K562 (cell line): ENCODE data around the gene IBTK. TPM values are rescaled to one million over a fixed set of nuclear protein-coding genes. Genes with fewer than 3 reads are reported as not detected.
"Not testable (repeated sequence)": the region's sequence is repeated elsewhere in the genome, so short reads cannot be mapped to it uniquely, and the experiment has no call there.

ENCODE experiments used
- ATAC-seq: fragments of 200-7000 bp; cut with Tn5 transposase; 3 replicates; pipeline ENCODE4 v1.9.1; 2020; ENCODE audit warnings: moderate library complexity
- BruUV-seq: library from RNA; stranded (reverse); fragments of 400-500 nt; replicated peaks from 2 replicates; lab custom pipeline; 2021; lab: Mats Ljungman, UMichigan
- CTCF ChIA-PET: fragments of 300-600 bp; formaldehyde crosslinking; extraction: SDS; loops from one replicate; lab custom pipeline; 2021; ENCODE audit warnings: low intra/inter-chr PET ratio; lab: Yijun Ruan, JAX
- POLR2A ChIA-PET: fragments of 300-600, 350-650 bp; sonication (Branson Sonifier 250); formaldehyde crosslinking; extraction: SDS; loops from one replicate; lab custom pipeline; 2021; ENCODE audit warnings: antibody characterized with exemption, inconsistent platforms; lab: Yijun Ruan, JAX
- DNase-seq, 4 experiments: peaks; one replicate each; pipeline versions ENCODE4 v3.0.0 to v3.0.0-alpha.2; 2011 to 2018; ENCODE audit warnings: low spot score in 3 of 4, mixed read lengths in 3 of 4; ENCODE audit errors: extremely low read depth in 1 of 4
- FAIRE-seq: peaks from 2 replicates; lab custom pipeline; 2011; peaks lifted over from hg19 to GRCh38; lab: Jason Lieb, UNC
- H2AFZ ChIP-seq: 2 replicates; pipeline ENCODE4 v1.6.0; 2011; ENCODE audit warnings: low read depth, low read length, control low read depth, inconsistent platforms
- H3K27ac ChIP-seq: fragments of 200-600 bp; 3 replicates; pipeline ENCODE4 v1.8.0; 2011; ENCODE audit warnings: low read depth, mild to moderate bottlenecking, control low read depth, inconsistent platforms, low read length, moderate library complexity, mixed read lengths; ENCODE audit errors: extremely low read depth
- H3K27me3 ChIP-seq, 2 experiments: fragments of 300-600 bp in 1 of 2; 2 replicates in 1 of 2; 3 replicates in 1 of 2; pipeline versions ENCODE4 v1.6.0 to v1.8.0; 2011; ENCODE audit warnings: inconsistent platforms in 2 of 2, low read length in 2 of 2, mild to moderate bottlenecking in 1 of 2, mixed read lengths in 1 of 2, moderate library complexity in 1 of 2; ENCODE audit not compliant: control insufficient read depth in 2 of 2, insufficient read depth in 2 of 2
- H3K36me3 ChIP-seq: fragments of 300-600 bp; 3 replicates; pipeline ENCODE4 v1.8.0; 2011; ENCODE audit warnings: mild to moderate bottlenecking, low read length, inconsistent platforms; ENCODE audit not compliant: control insufficient read depth, insufficient read depth
- H3K4me1 ChIP-seq, 2 experiments: fragments of 200-600 bp in 1 of 2; replicated peaks in 1 of 2; 2 replicates in 1 of 2; 3 replicates in 1 of 2; pipeline versions ENCODE4 v1.5.1 to v1.8.0; 2011; ENCODE audit warnings: inconsistent platforms in 2 of 2, low read length in 2 of 2, mild to moderate bottlenecking in 1 of 2, mixed read lengths in 1 of 2, moderate library complexity in 1 of 2; ENCODE audit not compliant: control insufficient read depth in 2 of 2, insufficient read depth in 2 of 2
- H3K4me2 ChIP-seq: 2 replicates; pipeline ENCODE4 v1.6.1; 2011; ENCODE audit warnings: low read length, control low read depth, inconsistent platforms, mixed read lengths; ENCODE audit not compliant: insufficient read depth
- H3K4me3 ChIP-seq: fragments of 200-600 bp; sonication (generic), shearing (Covaris generic); 2 replicates; pipeline ENCODE4 v1.5.1; 2016; ENCODE audit warnings: control low read depth, inconsistent platforms
- H3K79me2 ChIP-seq: fragments of 200-600 bp; 3 replicates; pipeline ENCODE4 v1.8.0; 2011; ENCODE audit warnings: low read length, inconsistent platforms; ENCODE audit not compliant: control insufficient read depth, insufficient read depth
- H3K9ac ChIP-seq, 2 experiments: 2 replicates each; pipeline versions ENCODE4 v1.6.0 to v1.6.1; 2011; ENCODE audit warnings: low read depth in 2 of 2, low read length in 2 of 2, control low read depth in 1 of 2, inconsistent platforms in 1 of 2, mild to moderate bottlenecking in 1 of 2, mixed read lengths in 1 of 2; ENCODE audit not compliant: insufficient read depth in 1 of 2
- H3K9me1 ChIP-seq: one replicate; pipeline ENCODE4 v1.6.0; 2011; ENCODE audit warnings: inconsistent platforms, mild to moderate bottlenecking, low read length, moderate library complexity; ENCODE audit not compliant: control insufficient read depth, insufficient read depth
- H3K9me3 ChIP-seq: replicated peaks from 2 replicates; pipeline ENCODE4 v1.5.1; 2011; ENCODE audit warnings: low read depth, low read length, inconsistent platforms; ENCODE audit not compliant: control insufficient read depth, insufficient read depth
- H4K20me1 ChIP-seq: replicated peaks from 2 replicates; pipeline ENCODE4 v1.6.1; 2011; ENCODE audit warnings: low read length, inconsistent platforms, mixed read lengths; ENCODE audit not compliant: control insufficient read depth, insufficient read depth
- BCL6 ChIP-seq: fragments of 250-450 bp; sonication (Bioruptor Pico); IDR thresholded peaks from 2 replicates; pipeline ENCODE4 v1.4.0; 2020
- WGBS: fragments of 100-300 bp; shearing (Covaris generic); methylation state at CpG from one replicate; pipeline ENCODE4 v1.1.6; 2016; ENCODE audit warnings: low coverage, mixed read lengths; ENCODE audit not compliant: insufficient coverage; ENCODE audit errors: missing lambda C conversion rate; 5-methylcytosine and 5-hydroxymethylcytosine counted together
- in situ Hi-C: fragments of 300-500 bp; cut with MboI; formaldehyde crosslinking; loops from 4 replicates; pipeline ENCODE4 v1.15.0; 2018; ENCODE audit warnings: inconsistent platforms, mixed read lengths
- intact Hi-C: fragments of 100-400 bp; cut with micrococcal nuclease; formaldehyde crosslinking; loops from 2 replicates; pipeline ENCODE4 v1.14.2; 2022
- polyA plus RNA-seq, 8 experiments: library from polyadenylated mRNA; depleted of rRNA in 4 of 8; stranded (reverse) in 5 of 8; unstranded in 3 of 8; fragments of >200 nt; fragmentation: Nextera tagmentation in 2 of 8; fragmentation: Illumina TruSeq in 1 of 8; extraction: Ambion mirVana in 2 of 8; extraction: Trizol in 1 of 8; gene quantifications; 2 replicates each; pipeline versions ENCODE4 v1.2.1 to v1.2.3, GENCODE V29; 2011 to 2014; ENCODE audit warnings: inconsistent platforms in 1 of 8, missing spikeins in 1 of 8
- total RNA-seq, 7 experiments: library from RNA; depleted of rRNA in 6 of 7; stranded (reverse); fragments of >200 nt in 6 of 7; fragmentation: Illumina TruSeq in 2 of 7; extraction: Trizol in 2 of 7; gene quantifications; 2 replicates each; pipeline versions ENCODE4 v1.2.1 to v1.2.3, GENCODE V29; 2011 to 2021; ENCODE audit warnings: low replicate concordance in 1 of 7

Gene IBTK
- total and polyA plus RNA-seq, 9 of the 15 experiments (the other 6 are each of a cell fraction or from before 2014, with no cell fraction given), result 13.2 to 36.4 (median 21.8) TPM

DNA sequence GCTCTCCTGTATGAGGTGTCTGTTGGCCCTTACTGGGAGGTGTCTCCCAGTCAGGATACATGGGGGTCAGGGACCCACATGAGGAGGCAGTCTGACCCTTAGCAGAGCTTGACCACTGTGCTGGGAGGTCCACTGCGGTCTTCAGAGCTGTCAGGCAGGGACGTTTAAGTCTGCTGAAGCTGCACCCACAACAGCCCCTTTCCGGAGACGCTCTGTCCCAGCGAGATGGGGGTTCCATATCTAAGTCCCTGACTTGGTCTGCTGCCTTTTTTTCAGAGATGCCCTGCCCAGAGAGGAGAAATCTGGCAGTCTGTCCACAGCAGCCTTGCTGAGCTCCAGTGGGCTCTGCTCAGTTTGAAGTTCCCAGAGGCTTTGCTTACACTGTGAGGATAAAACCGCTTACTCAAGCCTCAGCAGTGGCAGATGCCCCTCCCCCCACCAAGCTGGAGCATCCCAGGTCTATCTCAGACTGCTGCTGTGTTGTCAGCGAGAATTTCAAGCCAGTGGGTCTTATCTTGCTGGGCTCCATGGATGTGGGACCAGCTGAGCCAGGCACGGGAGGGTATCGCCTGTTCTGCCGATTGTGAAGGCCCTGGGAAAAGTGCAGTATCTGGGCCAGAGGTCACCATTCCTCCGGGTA lies 36.3 kb upstream of the IBTK start:
- intact Hi-C loops, result no loop called here
- ATAC-seq, result no peak
- H3K9me1 ChIP-seq, result no peaks in the 10 kb centered on the region
- no peak overlapping the region for H3K4me3 ChIP-seq
- H3K4me2 ChIP-seq, result no peak overlapping the region
- no peak overlapping the region for H3K9ac ChIP-seq
- no peaks in the 10 kb centered on the region for H3K9me3 ChIP-seq
- TF ChIP-seq BCL6 (CRISPR knock-in tag), result no peak
- TF ChIP-seq, all 486 proteins: peak for 0
- CTCF ChIA-PET, result no interaction called here
- Histone ChIP-seq H3K79me2 (no peaks in the 10 kb centered on the region), H3K36me3 (no peaks in the 10 kb centered on the region), H3K27me3 (peaks cover 0 to 8% of the 10 kb centered on the region in 2 experiments; a peak in 1 of 5 replicates), H2AFZ (no peak overlapping the region), H3K27ac (no peak overlapping the region), H3K4me1 (no peaks in the 10 kb centered on the region), H4K20me1 (no peaks in the 10 kb centered on the region)
- in situ Hi-C loops, result no loop called here
- POLR2A ChIA-PET, result interaction anchor here (0.8 to 1.1 kb wide), 2 partner anchors 13 to 45 kb away, joined by 3 read pairs; no protein-coding TSS in a partner anchor
- FAIRE-seq (no peak), DNase-seq (no peak)
- under 1% methylated on average over 11 of the region's 11 CpGs for WGBS
- no TSS peak for BruUV-seq

DNA sequence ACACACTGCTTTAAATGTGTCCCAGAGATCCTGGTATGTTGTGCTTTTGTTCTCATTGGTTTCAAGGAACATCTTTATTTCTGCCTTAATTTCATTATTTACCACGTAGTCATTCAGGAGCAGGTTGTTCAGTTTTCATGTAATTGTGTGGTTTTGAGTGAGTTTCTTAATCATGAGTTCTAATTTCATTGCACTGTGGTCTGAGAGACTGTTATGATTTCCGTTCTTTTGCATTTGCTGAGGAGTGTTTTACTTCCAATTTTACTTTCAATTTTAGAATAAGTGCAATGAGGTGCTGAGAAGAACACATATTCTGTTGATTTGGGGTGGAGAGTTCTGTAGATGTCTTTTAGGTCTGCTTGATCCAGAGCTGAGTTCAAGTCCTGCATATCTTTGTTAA lies 34.0 kb upstream of the IBTK start:
- H2AFZ ChIP-seq, H3K4me3 ChIP-seq, POLR2A ChIA-PET, H3K36me3 ChIP-seq, H3K4me1 ChIP-seq, in situ Hi-C loops, H4K20me1 ChIP-seq, H3K79me2 ChIP-seq, intact Hi-C loops, H3K4me2 ChIP-seq, H3K27ac ChIP-seq, BruUV-seq, FAIRE-seq, CTCF ChIA-PET, ATAC-seq, H3K9me1 ChIP-seq, DNase-seq, H3K9me3 ChIP-seq, H3K27me3 ChIP-seq, H3K9ac ChIP-seq: not testable (repeated sequence)
- WGBS, result 3% methylated on average over 2 of the region's 2 CpGs
